PC-3 (cell line): ENCODE results near the gene GNB1. TPM values are rescaled to one million over a fixed set of nuclear protein-coding genes. Genes with fewer than 3 reads are reported as not detected.

ENCODE experiments used
- ATAC-seq: fragments of 200-7000 bp; cut with Tn5 transposase; 2 replicates; pipeline ENCODE4 v1.9.1; 2020; ENCODE audit warnings: mild to moderate bottlenecking, moderate library complexity
- BruUV-seq: library from RNA; stranded (reverse); fragments of 400-500 nt; replicated peaks from 2 replicates; lab custom pipeline; 2021; lab: Mats Ljungman, UMichigan
- CTCF ChIA-PET: fragments of 300-600 bp; sonication (Branson Sonifier 250); formaldehyde crosslinking; loops from one replicate; lab custom pipeline; 2022; ENCODE audit warnings: antibody characterized with exemption; lab: Charles Lee
- POLR2A ChIA-PET: fragments of 300-600 bp; sonication (Branson Sonifier 250); formaldehyde crosslinking; loops from one replicate; lab custom pipeline; 2022; ENCODE audit warnings: antibody characterized with exemption; ENCODE audit not compliant: unreplicated experiment; lab: Charles Lee
- DNase-seq: peaks from one replicate; pipeline ENCODE4 v3.0.0-alpha.2; 2015
- H2AFZ ChIP-seq: fragments of 300-600 bp; sonication (generic); 2 replicates; pipeline ENCODE4 v1.6.0; 2016; ENCODE audit warnings: antibody characterized with exemption, low read length
- H3F3A ChIP-seq: fragments of 300-600 bp; sonication (generic); one replicate; pipeline ENCODE4 v1.6.0; 2017; ENCODE audit warnings: antibody characterized with exemption, low read length, control low read depth, mild to moderate bottlenecking; ENCODE audit not compliant: unreplicated experiment
- H3K27ac ChIP-seq: fragments of 300-600 bp; sonication (generic); 2 replicates; pipeline ENCODE4 v1.5.1; 2016; ENCODE audit warnings: mild to moderate bottlenecking, low read length
- H3K27me3 ChIP-seq: fragments of 300-600 bp; sonication (generic); 2 replicates; pipeline ENCODE4 v1.6.1; 2016; ENCODE audit warnings: low read length, mixed read lengths
- H3K36me3 ChIP-seq: fragments of 300-600 bp; sonication (generic); 2 replicates; pipeline ENCODE4 v1.6.1; 2016; ENCODE audit warnings: low read depth, mixed run types, low read length, mixed read lengths
- H3K4me1 ChIP-seq: fragments of 300-600 bp; sonication (generic); 2 replicates; pipeline ENCODE4 v1.5.1; 2016; ENCODE audit warnings: low read length; ENCODE audit not compliant: insufficient read depth
- H3K4me2 ChIP-seq: fragments of 300-600 bp; sonication (generic); 2 replicates; pipeline ENCODE4 v1.6.0; 2016; ENCODE audit warnings: low read length
- H3K4me3 ChIP-seq: fragments of 300-600 bp; sonication (generic); 2 replicates; pipeline ENCODE4 v1.5.1; 2016; ENCODE audit warnings: mild to moderate bottlenecking, low read length, mixed read lengths
- H3K79me2 ChIP-seq: fragments of 300-600 bp; sonication (generic); 2 replicates; pipeline ENCODE4 v1.6.1; 2017; ENCODE audit warnings: low read length, mixed read lengths
- H3K9ac ChIP-seq: fragments of 300-600 bp; sonication (generic); 2 replicates; pipeline ENCODE4 v1.6.0; 2016; ENCODE audit warnings: mild to moderate bottlenecking, low read length
- H3K9me2 ChIP-seq: fragments of 300-600 bp; sonication (generic); replicated peaks from 2 replicates; pipeline ENCODE4 v1.6.1; 2016; ENCODE audit warnings: mixed run types, low read length, mixed read lengths
- H3K9me3 ChIP-seq: fragments of 300-600 bp; sonication (generic); 2 replicates; pipeline ENCODE4 v1.6.1; 2016; ENCODE audit warnings: low read length, mixed read lengths
- H4K20me1 ChIP-seq: fragments of 300-600 bp; sonication (generic); 2 replicates; pipeline ENCODE4 v1.6.1; 2016; ENCODE audit warnings: low read length, mixed read lengths
- EZH2 ChIP-seq: fragments of 300-600 bp; sonication (generic); IDR thresholded peaks from one replicate; pipeline ENCODE4 v1.6.1; 2017; ENCODE audit warnings: antibody characterized with exemption, mild to moderate bottlenecking, low read length; ENCODE audit not compliant: unreplicated experiment
- EZH2phosphoT487 ChIP-seq: fragments of 300-600 bp; sonication (generic); IDR thresholded peaks from 2 replicates; pipeline ENCODE4 v1.6.1; 2018; ENCODE audit warnings: mild to moderate bottlenecking, antibody characterized with exemption, low read length, borderline replicate concordance
- intact Hi-C: fragments of 100-400 bp; cut with micrococcal nuclease; formaldehyde crosslinking; loops from 2 replicates; pipeline ENCODE4 v1.9.0; 2023
- total RNA-seq: library from RNA; depleted of rRNA; stranded (reverse); fragments of >200 nt; gene quantifications from 2 replicates; pipeline ENCODE4 v1.2.3, GENCODE V29; 2014
- TF ChIP-seq, protein P1 (sequence below): fragments of 300-600 bp; sonication (generic); conservative IDR thresholded peaks from 2 replicates; pipeline ENCODE4 v1.5.1; 2017; ENCODE audit warnings: antibody characterized with exemption, low read depth, mild to moderate bottlenecking, low read length

GNB1 gene
- total RNA-seq, 1 experiment from 2014 or later, result 125 TPM

DNA sequence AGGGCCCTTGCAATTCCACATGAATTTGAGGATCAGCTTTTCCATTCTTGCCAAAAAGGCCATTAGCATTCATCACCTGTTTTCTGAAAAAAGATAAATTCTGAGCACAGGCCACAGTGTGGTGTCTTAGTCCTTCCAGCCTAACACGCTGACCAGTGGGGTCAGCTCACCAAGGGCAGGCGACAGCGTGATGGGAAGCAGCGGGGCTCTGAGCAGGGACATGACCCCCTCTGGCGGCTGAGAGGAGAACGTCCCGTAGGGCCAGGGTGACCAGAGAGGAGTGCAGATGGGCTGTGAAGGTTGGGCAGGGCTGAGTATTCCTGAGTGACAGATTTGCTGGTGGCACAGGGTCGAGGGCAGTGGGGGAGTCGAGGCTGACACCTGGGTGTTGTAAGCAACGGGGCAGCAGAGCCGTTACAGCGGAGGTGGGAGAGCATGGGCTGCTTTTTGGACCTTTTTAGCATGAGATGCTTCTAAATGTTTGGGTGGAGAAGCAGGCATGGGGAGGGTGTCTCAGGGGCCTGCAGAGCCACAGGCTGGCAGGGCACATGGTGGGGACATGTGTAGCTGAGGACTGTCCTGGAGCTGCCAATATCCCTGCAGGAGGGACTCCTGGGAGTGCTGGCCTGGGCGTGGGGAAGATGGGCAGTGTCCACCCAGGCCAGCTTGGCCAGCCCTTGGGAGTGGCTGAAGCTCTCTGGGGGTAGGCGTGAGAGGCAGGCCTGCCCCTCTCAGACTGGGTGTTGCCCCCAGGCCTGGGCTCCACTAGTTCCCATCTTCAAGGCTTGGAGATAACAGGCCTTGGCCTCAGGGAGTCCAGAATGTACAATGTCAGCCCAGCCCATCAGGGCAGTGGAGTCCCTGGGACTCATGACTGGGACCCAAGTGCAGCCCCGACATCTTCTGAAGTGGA lies 15.6 kb upstream of the GNB1 start:
- peak overlapping the region; percentile 49; the same call in 1 of the 2 replicates for H2AFZ ChIP-seq
- no peaks in the 10 kb centered on the region for H3K36me3 ChIP-seq
- CTCF ChIA-PET, result interaction anchor here (0.5 to 1.6 kb wide), 12 partner anchors 8 to 148 kb away, joined by 3 to 9 read pairs (median 4); partner anchors contain the start of gene NADK
- H4K20me1 ChIP-seq, result no peaks in the 10 kb centered on the region
- peak; percentile 76 for ATAC-seq
- peak; percentile 90 for DNase-seq
- no peak overlapping the region for H3K9ac ChIP-seq
- no peaks in the 10 kb centered on the region for H3K9me3 ChIP-seq
- TF ChIP-seq EZH2phosphoT487 (no peak), EZH2 (no peak)
- TF ChIP-seq, protein P1, sequence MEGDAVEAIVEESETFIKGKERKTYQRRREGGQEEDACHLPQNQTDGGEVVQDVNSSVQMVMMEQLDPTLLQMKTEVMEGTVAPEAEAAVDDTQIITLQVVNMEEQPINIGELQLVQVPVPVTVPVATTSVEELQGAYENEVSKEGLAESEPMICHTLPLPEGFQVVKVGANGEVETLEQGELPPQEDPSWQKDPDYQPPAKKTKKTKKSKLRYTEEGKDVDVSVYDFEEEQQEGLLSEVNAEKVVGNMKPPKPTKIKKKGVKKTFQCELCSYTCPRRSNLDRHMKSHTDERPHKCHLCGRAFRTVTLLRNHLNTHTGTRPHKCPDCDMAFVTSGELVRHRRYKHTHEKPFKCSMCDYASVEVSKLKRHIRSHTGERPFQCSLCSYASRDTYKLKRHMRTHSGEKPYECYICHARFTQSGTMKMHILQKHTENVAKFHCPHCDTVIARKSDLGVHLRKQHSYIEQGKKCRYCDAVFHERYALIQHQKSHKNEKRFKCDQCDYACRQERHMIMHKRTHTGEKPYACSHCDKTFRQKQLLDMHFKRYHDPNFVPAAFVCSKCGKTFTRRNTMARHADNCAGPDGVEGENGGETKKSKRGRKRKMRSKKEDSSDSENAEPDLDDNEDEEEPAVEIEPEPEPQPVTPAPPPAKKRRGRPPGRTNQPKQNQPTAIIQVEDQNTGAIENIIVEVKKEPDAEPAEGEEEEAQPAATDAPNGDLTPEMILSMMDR, result peak; percentile 99
- no peak overlapping the region for H3K4me2 ChIP-seq
- no TSS peak for BruUV-seq
- no peak overlapping the region for H3K4me3 ChIP-seq
- peaks cover 15% of the 10 kb centered on the region for H3K4me1 ChIP-seq
- POLR2A ChIA-PET, result interaction anchor here (0.6 kb wide), 1 partner anchor 46 kb away, joined by 3 read pairs; no protein-coding TSS in a partner anchor
- no peaks in the 10 kb centered on the region for H3K27me3 ChIP-seq
- H3F3A ChIP-seq, result no peaks in the 10 kb centered on the region
- H3K27ac ChIP-seq, result no peak overlapping the region
- no peaks in the 10 kb centered on the region for H3K9me2 ChIP-seq
- no peaks in the 10 kb centered on the region for H3K79me2 ChIP-seq
- intact Hi-C loops, result loop anchor here (1.0 to 10.0 kb wide), 4 partner anchors 48 to 222 kb away; no protein-coding TSS in a partner anchor

DNA sequence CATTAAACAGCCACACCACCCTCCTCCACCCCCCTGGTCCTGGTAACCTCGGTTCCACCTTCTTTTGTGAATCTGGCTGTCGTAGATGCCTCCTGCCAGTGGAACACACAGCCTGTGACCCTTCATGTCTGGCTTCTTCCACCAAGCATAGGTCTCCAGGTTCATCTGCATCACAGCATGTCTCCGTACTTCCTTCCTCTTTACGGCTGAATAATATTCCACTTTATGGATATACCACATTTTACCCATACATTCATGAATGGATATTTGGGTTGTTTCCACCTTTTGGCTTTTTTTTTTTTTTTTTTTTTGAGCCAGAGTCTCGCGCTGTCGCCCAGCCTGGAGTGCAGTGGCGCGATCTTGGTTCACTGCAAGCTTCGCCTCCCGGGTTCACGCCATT lies 12.3 kb upstream of the GNB1 start:
- no peak overlapping the region for H3K27ac ChIP-seq
- no peaks in the 10 kb centered on the region for H3K36me3 ChIP-seq
- CTCF ChIA-PET, result no interaction called here
- DNase-seq (no peak), ATAC-seq (no peak)
- no peak for TF ChIP-seq EZH2
- TF ChIP-seq, protein P1, result no peak
- no peak for TF ChIP-seq EZH2phosphoT487
- no peaks in the 10 kb centered on the region for H4K20me1 ChIP-seq
- no peak overlapping the region for H3K9ac ChIP-seq
- POLR2A ChIA-PET, result no interaction called here
- H3K4me2 ChIP-seq, result no peak overlapping the region
- intact Hi-C loops, result loop anchor here (10.0 kb wide), 1 partner anchor 218 kb away; no protein-coding TSS in a partner anchor
- H2AFZ ChIP-seq, result no peak overlapping the region
- no TSS peak for BruUV-seq
- H3K4me1 ChIP-seq, result peaks cover 3% of the 10 kb centered on the region; the same call in 1 of the 2 replicates
- no peaks in the 10 kb centered on the region for H3F3A ChIP-seq
- no peaks in the 10 kb centered on the region for H3K9me3 ChIP-seq
- H3K4me3 ChIP-seq, result no peak overlapping the region
- H3K79me2 ChIP-seq, result no peaks in the 10 kb centered on the region
- H3K27me3 ChIP-seq, result no peaks in the 10 kb centered on the region
- H3K9me2 ChIP-seq, result no peaks in the 10 kb centered on the region
